OCI-LY1 (cell line): ENCODE measurements around the gene CPLX1.

Experiments
- EZH2 ChIP-seq: fragments of 200-600 bp; sonication (generic), shearing (Covaris generic); IDR thresholded peaks from 2 replicates; pipeline ENCODE4 v1.8.0; 2017; ENCODE audit warnings: borderline replicate concordance, mixed run types, mild to moderate bottlenecking, antibody characterized with exemption, low read length, moderate library complexity, mixed read lengths
- TF ChIP-seq, protein P1 (sequence below): fragments of 200-600 bp; sonication (generic), shearing (Covaris generic); IDR thresholded peaks from 2 replicates; pipeline ENCODE4 v1.5.1; 2017; ENCODE audit warnings: mild to moderate bottlenecking, antibody characterized with exemption, low read length, moderate library complexity, mixed read lengths

DNA sequence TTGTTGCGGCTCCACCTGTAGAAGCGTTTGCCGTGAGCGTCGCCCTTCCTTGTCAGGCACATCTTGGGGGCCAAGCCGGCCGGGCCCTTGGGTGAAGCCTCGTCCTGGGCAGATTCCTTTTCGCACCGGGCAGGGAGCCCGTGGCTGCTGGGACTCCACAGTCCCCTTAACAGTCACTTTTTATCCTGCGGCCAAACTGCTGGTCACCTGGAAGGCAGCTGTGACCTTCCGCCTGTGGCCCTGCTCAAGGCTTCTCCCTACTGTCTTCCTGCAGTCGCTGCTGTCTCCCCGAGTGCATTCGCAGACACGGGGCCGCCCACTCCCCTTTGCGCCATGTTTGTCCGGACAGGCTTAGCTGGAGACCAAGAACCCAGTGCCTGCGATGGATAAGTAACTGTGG lies 65.3 kb downstream of the CPLX1 start:
- TF ChIP-seq EZH2: no peak
- TF ChIP-seq, protein P1, sequence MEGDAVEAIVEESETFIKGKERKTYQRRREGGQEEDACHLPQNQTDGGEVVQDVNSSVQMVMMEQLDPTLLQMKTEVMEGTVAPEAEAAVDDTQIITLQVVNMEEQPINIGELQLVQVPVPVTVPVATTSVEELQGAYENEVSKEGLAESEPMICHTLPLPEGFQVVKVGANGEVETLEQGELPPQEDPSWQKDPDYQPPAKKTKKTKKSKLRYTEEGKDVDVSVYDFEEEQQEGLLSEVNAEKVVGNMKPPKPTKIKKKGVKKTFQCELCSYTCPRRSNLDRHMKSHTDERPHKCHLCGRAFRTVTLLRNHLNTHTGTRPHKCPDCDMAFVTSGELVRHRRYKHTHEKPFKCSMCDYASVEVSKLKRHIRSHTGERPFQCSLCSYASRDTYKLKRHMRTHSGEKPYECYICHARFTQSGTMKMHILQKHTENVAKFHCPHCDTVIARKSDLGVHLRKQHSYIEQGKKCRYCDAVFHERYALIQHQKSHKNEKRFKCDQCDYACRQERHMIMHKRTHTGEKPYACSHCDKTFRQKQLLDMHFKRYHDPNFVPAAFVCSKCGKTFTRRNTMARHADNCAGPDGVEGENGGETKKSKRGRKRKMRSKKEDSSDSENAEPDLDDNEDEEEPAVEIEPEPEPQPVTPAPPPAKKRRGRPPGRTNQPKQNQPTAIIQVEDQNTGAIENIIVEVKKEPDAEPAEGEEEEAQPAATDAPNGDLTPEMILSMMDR: no peak
